HepG2 (cell line): ENCODE results near the gene TXNRD2. TPM values are rescaled to one million over a fixed set of nuclear protein-coding genes. Genes with fewer than 3 reads are reported as not detected.

Source experiments
- ATAC-seq: fragments of 200-7000 bp; cut with Tn5 transposase; 3 replicates; pipeline ENCODE4 v1.9.1; 2020; ENCODE audit warnings: mild to moderate bottlenecking, moderate library complexity
- BruUV-seq: library from RNA; stranded (reverse); fragments of 400-500 nt; replicated peaks from 2 replicates; lab custom pipeline; 2021; lab: Mats Ljungman, UMichigan
- CTCF ChIA-PET: fragments of 300-600 bp; formaldehyde crosslinking; extraction: SDS; loops from one replicate; lab custom pipeline; 2021; ENCODE audit warnings: low total read pairs, inconsistent platforms, low intra/inter-chr PET ratio; lab: Yijun Ruan, JAX
- POLR2A ChIA-PET: fragments of 350-600 bp; sonication (Branson Sonifier 250); formaldehyde crosslinking; loops from one replicate; lab custom pipeline; 2020; ENCODE audit warnings: antibody characterized with exemption, inconsistent platforms; lab: Yijun Ruan, JAX
- DNase-seq: peaks from one replicate; pipeline ENCODE4 v3.0.0-alpha.2; 2015; ENCODE audit warnings: low spot score
- FAIRE-seq: peaks from 3 replicates; lab custom pipeline; 2011; peaks lifted over from hg19 to GRCh38; lab: Jason Lieb, UNC
- H2AFZ ChIP-seq: one replicate; pipeline ENCODE4 v1.6.1; 2011; ENCODE audit warnings: low read length, inconsistent platforms
- H3K27ac ChIP-seq: fragments of 300-600 bp; 3 replicates; pipeline ENCODE4 v1.8.0; 2011; ENCODE audit warnings: mixed run types, mild to moderate bottlenecking, mixed read lengths, low read length, inconsistent platforms; ENCODE audit not compliant: insufficient read depth; ENCODE audit errors: extremely low read length
- H3K27me3 ChIP-seq, 2 experiments: fragments of 200-600 bp in 1 of 2; 2 replicates in 1 of 2; 3 replicates in 1 of 2; pipeline versions ENCODE4 v1.6.0 to v1.8.0; 2011; ENCODE audit warnings: low read length in 2 of 2, mild to moderate bottlenecking in 2 of 2, moderate library complexity in 2 of 2, inconsistent platforms in 1 of 2; ENCODE audit not compliant: insufficient read depth in 2 of 2, control insufficient read depth in 1 of 2
- H3K36me3 ChIP-seq, 2 experiments: fragments of 200-600 bp in 1 of 2; replicated peaks in 1 of 2; 2 replicates in 1 of 2; 3 replicates in 1 of 2; pipeline versions ENCODE4 v1.5.1 to v1.8.0; 2011; ENCODE audit warnings: low read length in 2 of 2, inconsistent platforms in 1 of 2; ENCODE audit not compliant: insufficient read depth in 2 of 2, control insufficient read depth in 1 of 2
- H3K4me1 ChIP-seq: 2 replicates; pipeline ENCODE4 v1.5.1; 2012; ENCODE audit warnings: low read length, inconsistent platforms; ENCODE audit not compliant: insufficient read depth
- H3K4me2 ChIP-seq: 2 replicates; pipeline ENCODE4 v1.6.0; 2011; ENCODE audit warnings: low read depth, low read length, inconsistent platforms
- H3K4me3 ChIP-seq, 3 experiments: fragments of 200-600 bp in 1 of 3; sonication (generic), shearing (Covaris generic) in 1 of 3; replicated peaks in 1 of 3; 2 replicates each; pipeline ENCODE4 v1.5.1; 2011 to 2016; ENCODE audit warnings: low read length in 3 of 3, inconsistent platforms in 2 of 3, low read depth in 2 of 3, mild to moderate bottlenecking in 2 of 3, control low read depth in 1 of 3, mixed read lengths in 1 of 3; ENCODE audit not compliant: insufficient read depth in 1 of 3
- H3K79me2 ChIP-seq: one replicate; pipeline ENCODE4 v1.6.1; 2011; ENCODE audit warnings: low read length, inconsistent platforms; ENCODE audit not compliant: insufficient read depth
- H3K9ac ChIP-seq: 2 replicates; pipeline ENCODE4 v1.6.0; 2011; ENCODE audit warnings: mild to moderate bottlenecking, low read depth, low read length, inconsistent platforms; ENCODE audit not compliant: insufficient read depth
- H3K9me3 ChIP-seq: 2 replicates; pipeline ENCODE4 v1.5.1; 2012; ENCODE audit warnings: mild to moderate bottlenecking, low read length
- H4K20me1 ChIP-seq: 2 replicates; pipeline ENCODE4 v1.6.0; 2011; ENCODE audit warnings: inconsistent platforms, mild to moderate bottlenecking, low read length, moderate library complexity; ENCODE audit not compliant: insufficient read depth
- HOXD1 ChIP-seq: sonication (generic); formaldehyde crosslinking; IDR thresholded peaks from 2 replicates; pipeline ENCODE4 v1.5.0; 2020; ENCODE audit warnings: missing genetic modification reagents
- MAF1 ChIP-seq: sonication (generic); formaldehyde crosslinking; IDR thresholded peaks from 2 replicates; pipeline ENCODE4 v1.5.0; 2020; ENCODE audit warnings: missing genetic modification reagents, borderline replicate concordance
- NONO ChIP-seq, 2 experiments: fragments of 450-650 bp in 1 of 2; sonication (generic) in 1 of 2; formaldehyde crosslinking in 1 of 2; IDR thresholded peaks in 1 of 2; conservative IDR thresholded peaks in 1 of 2; 2 replicates each; pipeline versions ENCODE4 v1.6.1 to v1.8.0; 2017 to 2022; ENCODE audit warnings: mild to moderate bottlenecking in 1 of 2, missing genetic modification reagents in 1 of 2, moderate library complexity in 1 of 2
- PAF1 ChIP-seq: IDR thresholded peaks from 2 replicates; pipeline ENCODE4 v1.6.1; 2016; ENCODE audit warnings: missing genetic modification reagents, missing compliant biosample characterization
- RBFOX2 ChIP-seq: fragments of 200-400 bp; formaldehyde crosslinking; IDR thresholded peaks from 2 replicates; pipeline ENCODE4 v1.6.1; 2017; ENCODE audit warnings: low read depth, mild to moderate bottlenecking, low read length
- RBM22 ChIP-seq: fragments of 200-400 bp; formaldehyde crosslinking; optimal IDR thresholded peaks from 2 replicates; pipeline ENCODE3; 2017; ENCODE audit warnings: mild to moderate bottlenecking, low read length, moderate library complexity
- SRSF1 ChIP-seq: fragments of 200-400 bp; formaldehyde crosslinking; optimal IDR thresholded peaks from 2 replicates; pipeline ENCODE3; 2017; ENCODE audit warnings: mild to moderate bottlenecking, low read depth, low read length, moderate library complexity
- SYNCRIP ChIP-seq: fragments of 200-400 bp; formaldehyde crosslinking; IDR thresholded peaks from 2 replicates; pipeline ENCODE4 v1.6.1; 2018; ENCODE audit warnings: mild to moderate bottlenecking, low read depth, low read length; ENCODE audit not compliant: insufficient read depth
- TEAD2 ChIP-seq: sonication (generic); formaldehyde crosslinking; IDR thresholded peaks from 2 replicates; pipeline ENCODE4 v1.9.0; 2021; ENCODE audit warnings: missing genetic modification reagents
- ZIK1 ChIP-seq: sonication (generic); formaldehyde crosslinking; IDR thresholded peaks from 2 replicates; pipeline ENCODE4 v1.5.0; 2020; ENCODE audit warnings: mild to moderate bottlenecking, low read depth, missing genetic modification reagents, borderline replicate concordance
- ZNF337 ChIP-seq: sonication (generic); formaldehyde crosslinking; IDR thresholded peaks from 2 replicates; pipeline ENCODE4 v1.5.1; 2020; ENCODE audit warnings: missing genetic modification reagents, low read depth, mild to moderate bottlenecking, borderline replicate concordance
- ZNF354B ChIP-seq: sonication (generic); formaldehyde crosslinking; IDR thresholded peaks from 2 replicates; pipeline ENCODE4 v1.8.0; 2022; ENCODE audit warnings: mild to moderate bottlenecking, missing genetic modification reagents
- ZNF562 ChIP-seq: sonication (generic); formaldehyde crosslinking; IDR thresholded peaks from 2 replicates; pipeline ENCODE4 v1.8.0; 2022; ENCODE audit warnings: missing genetic modification reagents, borderline replicate concordance
- ZNF674 ChIP-seq: sonication (generic); formaldehyde crosslinking; IDR thresholded peaks from 2 replicates; pipeline ENCODE4 v1.5.0; 2020; ENCODE audit warnings: low read depth, mild to moderate bottlenecking, missing genetic modification reagents
- ZNF720 ChIP-seq: sonication (generic); formaldehyde crosslinking; IDR thresholded peaks from 2 replicates; pipeline ENCODE4 v1.4.0; 2020; ENCODE audit warnings: missing genetic modification reagents
- ZNF773 ChIP-seq: sonication (generic); formaldehyde crosslinking; IDR thresholded peaks from 2 replicates; pipeline ENCODE4 v1.4.0; 2020; ENCODE audit warnings: missing genetic modification reagents, borderline replicate concordance
- ZNF891 ChIP-seq: sonication (generic); formaldehyde crosslinking; IDR thresholded peaks from 2 replicates; pipeline ENCODE4 v1.5.0; 2020; ENCODE audit warnings: mild to moderate bottlenecking, missing genetic modification reagents
- WGBS: methylation state at CpG from one replicate; pipeline ENCODE4 v1.1.6; 2017; ENCODE audit warnings: low lambda C conversion rate; 5-methylcytosine and 5-hydroxymethylcytosine counted together
- in situ Hi-C: cut with HindIII; loops from 2 replicates; pipeline ENCODE4 v1.10.0; 2017; ENCODE audit warnings: low pct_unique_long_range_greater_than_20kb; ENCODE audit not compliant: extremely low pct_ligation_motif_present
- intact Hi-C: fragments of 100-400 bp; cut with micrococcal nuclease; formaldehyde crosslinking; loops from one replicate; pipeline ENCODE4 v1.10.0; 2022; ENCODE audit not compliant: unreplicated experiment
- polyA plus RNA-seq, 8 experiments: library from polyadenylated mRNA; depleted of rRNA in 3 of 8; stranded (reverse) in 7 of 8; unstranded in 1 of 8; fragments of >200 nt; fragmentation: Illumina TruSeq in 4 of 8; extraction: Trizol in 4 of 8; gene quantifications; 2 replicates each; pipeline versions ENCODE4 v1.2.1 to v1.2.3, GENCODE V29; 2011 to 2016; ENCODE audit warnings: low read depth in 4 of 8, missing spikeins in 1 of 8, mixed read lengths in 1 of 8; ENCODE audit not compliant: insufficient read depth in 1 of 8
- total RNA-seq, 5 experiments: library from RNA; depleted of rRNA; stranded (reverse); fragments of >200 nt; fragmentation: Illumina TruSeq; extraction: Trizol; gene quantifications; 2 replicates each; pipeline ENCODE4 v1.2.3, GENCODE V29; 2016; ENCODE audit warnings: low read depth in 1 of 5
- TF ChIP-seq, protein P1 (sequence below): sonication (generic); formaldehyde crosslinking; IDR thresholded peaks from 2 replicates; pipeline ENCODE4 v1.5.1; 2020; ENCODE audit warnings: mild to moderate bottlenecking, missing genetic modification reagents, moderate library complexity
- TF ChIP-seq, protein P2 (sequence below): sonication (generic); formaldehyde crosslinking; IDR thresholded peaks from 2 replicates; pipeline ENCODE4 v1.4.0; 2020; ENCODE audit warnings: missing genetic modification reagents, borderline replicate concordance

TXNRD2 gene
- total and polyA plus RNA-seq, 2 of the 13 experiments (the other 11 are each of a cell fraction or from before 2014, with no cell fraction given): 17.5 to 18.6 TPM

DNA sequence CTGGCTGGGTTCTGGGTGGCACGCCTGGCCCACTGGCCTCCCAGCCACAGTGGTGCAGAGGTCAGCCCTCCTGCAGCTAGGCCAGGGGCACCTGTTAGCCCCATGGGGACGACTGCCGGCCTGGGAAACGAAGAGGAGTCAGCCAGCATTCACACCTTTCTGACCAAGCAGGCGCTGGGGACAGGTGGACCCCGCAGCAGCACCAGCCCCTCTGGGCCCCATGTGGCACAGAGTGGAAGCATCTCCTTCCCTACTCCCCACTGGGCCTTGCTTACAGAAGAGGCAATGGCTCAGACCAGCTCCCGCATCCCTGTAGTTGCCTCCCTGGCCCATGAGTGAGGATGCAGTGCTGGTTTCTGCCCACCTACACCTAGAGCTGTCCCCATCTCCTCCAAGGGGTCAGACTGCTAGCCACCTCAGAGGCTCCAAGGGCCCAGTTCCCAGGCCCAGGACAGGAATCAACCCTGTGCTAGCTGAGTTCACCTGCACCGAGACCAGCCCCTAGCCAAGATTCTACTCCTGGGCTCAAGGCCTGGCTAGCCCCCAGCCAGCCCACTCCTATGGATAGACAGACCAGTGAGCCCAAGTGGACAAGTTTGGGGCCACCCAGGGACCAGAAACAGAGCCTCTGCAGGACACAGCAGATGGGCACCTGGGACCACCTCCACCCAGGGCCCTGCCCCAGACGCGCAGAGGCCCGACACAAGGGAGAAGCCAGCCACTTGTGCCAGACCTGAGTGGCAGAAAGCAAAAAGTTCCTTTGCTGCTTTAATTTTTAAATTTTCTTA, 27.7 kb upstream of the TXNRD2 start:
- intact Hi-C loops (no loop called here), in situ Hi-C loops (no loop called here)
- FAIRE-seq (no peak), DNase-seq (no peak), ATAC-seq (no peak)
- Histone ChIP-seq H3K27ac (peak overlapping the region; percentile 79), H3K79me2 (no peaks in the 10 kb centered on the region), H3K4me2 (no peak overlapping the region), H3K4me3 (no peak overlapping the region), H3K9me3 (no peaks in the 10 kb centered on the region), H3K27me3 (no peaks in the 10 kb centered on the region), H2AFZ (no peak overlapping the region), H4K20me1 (no peaks in the 10 kb centered on the region; the same call in 1 of the 2 replicates), H3K36me3 (peaks cover 12 to 34% of the 10 kb centered on the region in 2 experiments; a peak in 4 of 5 replicates), H3K4me1 (peaks cover 55% of the 10 kb centered on the region), H3K9ac (no peak overlapping the region)
- BruUV-seq: no TSS peak
- CTCF ChIA-PET: interaction anchor here (1.1 to 2.3 kb wide), 4 partner anchors 16 to 58 kb away, joined by 3 to 35 read pairs (median 8); no protein-coding TSS in a partner anchor
- POLR2A ChIA-PET: interaction anchor here (1.3 to 3.2 kb wide), 5 partner anchors 10 to 161 kb away, joined by 3 to 13 read pairs (median 7); no protein-coding TSS in a partner anchor
- WGBS: 98% methylated on average over 7 of the region's 11 CpGs
- TF ChIP-seq ZNF720 (CRISPR knock-in tag): no peak
- TF ChIP-seq ZNF562 (CRISPR knock-in tag): no peak
- no peak for TF ChIP-seq SYNCRIP
- TF ChIP-seq ZNF354B: no peak
- TF ChIP-seq NONO (IDR thresholded peaks at IDR 0.05): no peak
- no peak for TF ChIP-seq NONO (CRISPR knock-in tag; conservative IDR thresholded peaks at IDR 0.05)
- TF ChIP-seq HOXD1 (CRISPR knock-in tag): no peak
- TF ChIP-seq ZIK1 (CRISPR knock-in tag): no peak
- TF ChIP-seq, protein P1, sequence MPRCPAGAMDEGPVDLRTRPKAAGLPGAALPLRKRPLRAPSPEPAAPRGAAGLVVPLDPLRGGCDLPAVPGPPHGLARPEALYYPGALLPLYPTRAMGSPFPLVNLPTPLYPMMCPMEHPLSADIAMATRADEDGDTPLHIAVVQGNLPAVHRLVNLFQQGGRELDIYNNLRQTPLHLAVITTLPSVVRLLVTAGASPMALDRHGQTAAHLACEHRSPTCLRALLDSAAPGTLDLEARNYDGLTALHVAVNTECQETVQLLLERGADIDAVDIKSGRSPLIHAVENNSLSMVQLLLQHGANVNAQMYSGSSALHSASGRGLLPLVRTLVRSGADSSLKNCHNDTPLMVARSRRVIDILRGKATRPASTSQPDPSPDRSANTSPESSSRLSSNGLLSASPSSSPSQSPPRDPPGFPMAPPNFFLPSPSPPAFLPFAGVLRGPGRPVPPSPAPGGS (CRISPR knock-in tag): no peak
- no peak for TF ChIP-seq ZNF337
- no peak for TF ChIP-seq ZNF674 (CRISPR knock-in tag)
- no peak for TF ChIP-seq MAF1
- TF ChIP-seq RBFOX2: peak; percentile 40; the same call in 1 of the 2 replicates
- TF ChIP-seq, protein P2, sequence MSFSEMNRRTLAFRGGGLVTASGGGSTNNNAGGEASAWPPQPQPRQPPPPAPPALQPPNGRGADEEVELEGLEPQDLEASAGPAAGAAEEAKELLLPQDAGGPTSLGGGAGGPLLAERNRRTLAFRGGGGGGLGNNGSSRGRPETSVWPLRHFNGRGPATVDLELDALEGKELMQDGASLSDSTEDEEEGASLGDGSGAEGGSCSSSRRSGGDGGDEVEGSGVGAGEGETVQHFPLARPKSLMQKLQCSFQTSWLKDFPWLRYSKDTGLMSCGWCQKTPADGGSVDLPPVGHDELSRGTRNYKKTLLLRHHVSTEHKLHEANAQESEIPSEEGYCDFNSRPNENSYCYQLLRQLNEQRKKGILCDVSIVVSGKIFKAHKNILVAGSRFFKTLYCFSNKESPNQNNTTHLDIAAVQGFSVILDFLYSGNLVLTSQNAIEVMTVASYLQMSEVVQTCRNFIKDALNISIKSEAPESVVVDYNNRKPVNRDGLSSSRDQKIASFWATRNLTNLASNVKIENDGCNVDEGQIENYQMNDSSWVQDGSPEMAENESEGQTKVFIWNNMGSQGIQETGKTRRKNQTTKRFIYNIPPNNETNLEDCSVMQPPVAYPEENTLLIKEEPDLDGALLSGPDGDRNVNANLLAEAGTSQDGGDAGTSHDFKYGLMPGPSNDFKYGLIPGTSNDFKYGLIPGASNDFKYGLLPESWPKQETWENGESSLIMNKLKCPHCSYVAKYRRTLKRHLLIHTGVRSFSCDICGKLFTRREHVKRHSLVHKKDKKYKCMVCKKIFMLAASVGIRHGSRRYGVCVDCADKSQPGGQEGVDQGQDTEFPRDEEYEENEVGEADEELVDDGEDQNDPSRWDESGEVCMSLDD (CRISPR knock-in tag): no peak
- TF ChIP-seq TEAD2: no peak
- TF ChIP-seq RBM22: peak; percentile 85
- TF ChIP-seq ZNF773: no peak
- TF ChIP-seq SRSF1: peak; percentile 26
- TF ChIP-seq PAF1 (CRISPR knock-in tag): peak; percentile 74; the same call in 1 of the 2 replicates
- 0 out of 2 replicates have a peak, but pooled peaks have one; percentile 37 for TF ChIP-seq ZNF891 (CRISPR knock-in tag)
